Hepatocyte (in vitro differentiated cells): ENCODE data around the gene MLIP. TPM values are rescaled to one million over a fixed set of nuclear protein-coding genes. Genes with fewer than 3 reads are reported as not detected.
A peak's percentile ranks its signal among the peaks of the same experiment; 100 is the strongest.
"Not testable (repeated sequence)": the region's sequence is repeated elsewhere in the genome, so short reads cannot be mapped to it uniquely, and the experiment has no call there.

Source experiments
- DNase-seq: peaks from one replicate; pipeline ENCODE4 v3.0.0-alpha.2; 2016; ENCODE audit warnings: low spot score
- H2AFZ ChIP-seq: fragments of 200-600 bp; sonication (generic); 2 replicates; pipeline ENCODE4 v1.6.0; 2016; ENCODE audit warnings: antibody characterized with exemption, mild to moderate bottlenecking
- H3K27ac ChIP-seq: fragments of 200-600 bp; sonication (generic); 2 replicates; pipeline ENCODE4 v1.5.1; 2016; ENCODE audit warnings: mild to moderate bottlenecking
- H3K27me3 ChIP-seq: fragments of 200-600 bp; sonication (generic); 2 replicates; pipeline ENCODE4 v1.6.1; 2016
- H3K36me3 ChIP-seq: fragments of 200-600 bp; sonication (generic); replicated peaks from 2 replicates; pipeline ENCODE4 v1.5.1; 2016; ENCODE audit warnings: low read depth; ENCODE audit not compliant: insufficient read depth
- H3K4me1 ChIP-seq: fragments of 200-600 bp; sonication (generic); 2 replicates; pipeline ENCODE4 v1.5.1; 2016; ENCODE audit warnings: mild to moderate bottlenecking, moderate library complexity; ENCODE audit not compliant: insufficient read depth
- H3K4me2 ChIP-seq: fragments of 200-600 bp; sonication (generic); 2 replicates; pipeline ENCODE4 v1.6.0; 2016
- H3K4me3 ChIP-seq: fragments of 200-600 bp; sonication (generic); 2 replicates; pipeline ENCODE4 v1.5.1; 2016; ENCODE audit warnings: mild to moderate bottlenecking
- H3K79me2 ChIP-seq: fragments of 200-600 bp; sonication (generic); 2 replicates; pipeline ENCODE4 v1.6.0; 2017; ENCODE audit warnings: mild to moderate bottlenecking
- H3K9me2 ChIP-seq: fragments of 200-600 bp; sonication (generic); replicated peaks from 2 replicates; pipeline ENCODE4 v1.6.0; 2017; ENCODE audit warnings: mild to moderate bottlenecking; ENCODE audit not compliant: insufficient read depth
- H3K9me3 ChIP-seq: fragments of 200-600 bp; sonication (generic); 2 replicates; pipeline ENCODE4 v1.5.1; 2016; ENCODE audit warnings: low read depth, mild to moderate bottlenecking
- H4K20me1 ChIP-seq: fragments of 200-600 bp; sonication (generic); 2 replicates; pipeline ENCODE4 v1.6.0; 2016; ENCODE audit warnings: mild to moderate bottlenecking; ENCODE audit not compliant: insufficient read depth, poor library complexity, severe bottlenecking
- EZH2 ChIP-seq: fragments of 200-600 bp; sonication (generic); IDR thresholded peaks from 2 replicates; pipeline ENCODE4 v1.6.1; 2016; ENCODE audit warnings: antibody characterized with exemption, mild to moderate bottlenecking, borderline replicate concordance
- EZH2phosphoT487 ChIP-seq: fragments of 200-600 bp; sonication (generic); IDR thresholded peaks from one replicate; pipeline ENCODE4 v1.6.1; 2018; ENCODE audit warnings: antibody characterized with exemption, mild to moderate bottlenecking, low read depth, moderate library complexity; ENCODE audit not compliant: unreplicated experiment, severe bottlenecking
- WGBS: methylation state at CpG from one replicate; pipeline ENCODE4 v1.1.6; 2016; ENCODE audit warnings: low lambda C conversion rate; ENCODE audit errors: missing lambda C conversion rate; 5-methylcytosine and 5-hydroxymethylcytosine counted together
- polyA plus RNA-seq: library from polyadenylated mRNA; unstranded; fragments of >200 nt; fragmentation: Nextera tagmentation; extraction: Ambion mirVana; gene quantifications from 2 replicates; pipeline ENCODE4 v1.2.1, GENCODE V29; 2016
- total RNA-seq: library from RNA; depleted of rRNA; stranded (reverse); fragments of >200 nt; gene quantifications from 2 replicates; pipeline ENCODE4 v1.2.3, GENCODE V29; 2014
- TF ChIP-seq, protein P1 (sequence below): fragments of 200-600 bp; sonication (generic); IDR thresholded peaks from 2 replicates; pipeline ENCODE4 v1.5.1; 2016; ENCODE audit warnings: antibody characterized with exemption, mild to moderate bottlenecking; ENCODE audit not compliant: poor library complexity

Gene MLIP
- total and polyA plus RNA-seq, 2 experiments from 2014 or later, result 1.2 to 1.5 TPM

DNA sequence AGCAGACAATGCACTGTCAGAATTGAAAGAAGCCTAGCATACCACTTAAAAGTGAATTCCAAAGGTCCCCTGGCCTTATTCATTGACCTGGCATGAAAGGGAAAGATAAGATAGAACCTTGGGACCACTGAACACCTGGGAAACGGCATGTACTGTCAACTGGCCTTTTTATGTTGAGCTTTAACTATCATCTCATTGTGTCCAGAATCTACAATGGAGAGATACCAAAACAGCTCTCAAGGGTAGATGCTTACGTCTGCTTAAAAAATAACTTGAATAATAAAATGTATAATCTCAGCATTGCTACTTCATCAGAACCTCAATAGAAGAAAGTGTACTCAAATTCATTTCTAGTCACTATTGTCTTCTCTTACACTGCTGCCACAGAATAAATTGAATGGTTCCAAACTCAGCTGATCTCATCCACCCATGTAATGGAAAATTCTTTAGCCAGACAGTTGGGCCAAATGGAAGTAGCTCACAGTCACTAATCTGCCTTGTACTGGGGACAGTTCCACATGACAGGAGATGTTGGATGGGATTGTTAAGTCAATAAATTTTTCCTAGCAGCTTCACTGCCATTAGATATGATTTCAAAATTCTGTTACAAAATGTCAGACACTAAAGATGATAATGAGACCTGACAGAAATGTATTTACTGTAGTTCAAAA lies 93.8 kb downstream of the MLIP start:
- DNase-seq, result peak; percentile 12
- WGBS, result 50% methylated on average over 2 of the region's 2 CpGs
- peaks cover 9% of the 10 kb centered on the region for H3K4me1 ChIP-seq
- peak overlapping the region; percentile 23 for H3K4me2 ChIP-seq
- H3K79me2 ChIP-seq, result no peaks in the 10 kb centered on the region
- H4K20me1 ChIP-seq, result no peaks in the 10 kb centered on the region
- no peaks in the 10 kb centered on the region for H3K36me3 ChIP-seq
- H2AFZ ChIP-seq, result no peak overlapping the region
- TF ChIP-seq, protein P1, sequence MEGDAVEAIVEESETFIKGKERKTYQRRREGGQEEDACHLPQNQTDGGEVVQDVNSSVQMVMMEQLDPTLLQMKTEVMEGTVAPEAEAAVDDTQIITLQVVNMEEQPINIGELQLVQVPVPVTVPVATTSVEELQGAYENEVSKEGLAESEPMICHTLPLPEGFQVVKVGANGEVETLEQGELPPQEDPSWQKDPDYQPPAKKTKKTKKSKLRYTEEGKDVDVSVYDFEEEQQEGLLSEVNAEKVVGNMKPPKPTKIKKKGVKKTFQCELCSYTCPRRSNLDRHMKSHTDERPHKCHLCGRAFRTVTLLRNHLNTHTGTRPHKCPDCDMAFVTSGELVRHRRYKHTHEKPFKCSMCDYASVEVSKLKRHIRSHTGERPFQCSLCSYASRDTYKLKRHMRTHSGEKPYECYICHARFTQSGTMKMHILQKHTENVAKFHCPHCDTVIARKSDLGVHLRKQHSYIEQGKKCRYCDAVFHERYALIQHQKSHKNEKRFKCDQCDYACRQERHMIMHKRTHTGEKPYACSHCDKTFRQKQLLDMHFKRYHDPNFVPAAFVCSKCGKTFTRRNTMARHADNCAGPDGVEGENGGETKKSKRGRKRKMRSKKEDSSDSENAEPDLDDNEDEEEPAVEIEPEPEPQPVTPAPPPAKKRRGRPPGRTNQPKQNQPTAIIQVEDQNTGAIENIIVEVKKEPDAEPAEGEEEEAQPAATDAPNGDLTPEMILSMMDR, result no peak
- TF ChIP-seq EZH2 (no peak), EZH2phosphoT487 (no peak)
- H3K9me3 ChIP-seq, result no peaks in the 10 kb centered on the region
- peak overlapping the region; percentile 22 for H3K27ac ChIP-seq
- no peaks in the 10 kb centered on the region for H3K9me2 ChIP-seq
- no peak overlapping the region for H3K4me3 ChIP-seq
- H3K27me3 ChIP-seq, result no peaks in the 10 kb centered on the region

DNA sequence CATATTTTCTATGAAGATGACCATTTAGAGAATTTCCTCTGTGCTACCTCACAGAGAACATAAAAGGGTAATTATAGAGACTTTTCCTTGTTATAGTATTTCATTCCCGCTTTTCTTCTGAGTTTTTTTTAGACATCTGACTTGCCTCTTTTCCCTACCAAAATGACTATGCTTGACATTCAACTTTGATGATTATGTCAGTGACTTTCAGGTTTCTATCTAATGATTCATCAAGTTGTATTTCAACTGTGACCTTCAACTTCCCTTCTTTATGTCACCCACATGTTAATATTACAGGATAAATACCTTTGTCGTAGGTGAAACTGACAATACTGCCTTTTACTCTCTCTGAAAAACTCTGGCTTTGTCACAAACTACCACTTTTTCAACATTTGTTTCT lies 95.3 kb downstream of the MLIP start:
- no peaks in the 10 kb centered on the region for H3K79me2 ChIP-seq
- H2AFZ ChIP-seq, result no peak overlapping the region
- H3K4me1 ChIP-seq, result peaks cover 9% of the 10 kb centered on the region
- H3K36me3 ChIP-seq, result no peaks in the 10 kb centered on the region
- no peak overlapping the region for H3K4me2 ChIP-seq
- no peak for DNase-seq
- no peaks in the 10 kb centered on the region for H3K9me2 ChIP-seq
- TF ChIP-seq, protein P1, result no peak
- TF ChIP-seq EZH2phosphoT487 (no peak), EZH2 (no peak)
- no peaks in the 10 kb centered on the region for H3K27me3 ChIP-seq
- no peak overlapping the region for H3K27ac ChIP-seq
- H3K4me3 ChIP-seq, result no peak overlapping the region
- WGBS, result 90% methylated on average over 2 of the region's 2 CpGs
- H3K9me3 ChIP-seq, result no peaks in the 10 kb centered on the region
- H4K20me1 ChIP-seq, result no peaks in the 10 kb centered on the region

DNA sequence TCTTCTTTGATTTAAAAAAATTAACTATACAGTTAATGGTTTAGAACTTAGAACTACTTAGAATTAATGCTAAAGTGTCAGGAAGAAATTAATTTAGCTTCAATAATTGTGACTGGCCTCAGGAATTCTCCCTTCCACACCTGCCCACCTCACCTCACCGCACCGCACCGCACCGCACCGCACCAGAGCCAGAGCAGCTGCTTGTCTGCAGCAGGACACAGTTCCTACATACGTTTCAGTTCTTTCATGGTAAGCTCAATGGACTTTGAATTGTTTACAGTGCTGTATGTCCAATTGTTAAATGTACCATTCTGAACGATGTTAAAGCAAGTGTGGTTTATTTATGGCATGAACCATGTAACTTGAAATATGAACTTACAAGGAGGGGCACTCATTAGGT lies 98.7 kb downstream of the MLIP start:
- H2AFZ ChIP-seq, result not testable (repeated sequence)

DNA sequence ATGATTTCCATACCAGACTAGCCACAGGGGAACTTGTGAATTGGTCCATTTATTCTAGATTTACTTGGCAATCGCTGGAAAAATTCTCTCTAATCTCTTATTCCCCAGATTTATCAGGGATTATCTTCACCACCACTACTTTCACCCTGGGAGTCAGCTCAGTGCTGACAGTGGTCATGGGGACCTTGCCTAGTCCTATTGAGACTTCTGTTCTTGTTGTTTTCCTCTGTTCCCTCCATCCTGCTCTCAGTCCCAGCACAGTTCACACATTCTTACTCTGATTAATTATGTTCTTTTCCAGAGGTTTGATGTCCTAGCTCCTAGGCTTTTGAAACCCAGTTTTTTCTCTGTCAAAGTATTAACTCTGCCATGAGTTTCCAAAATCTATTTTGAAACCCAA lies 103.0 kb downstream of the MLIP start:
- H3K4me2 ChIP-seq, result no peak overlapping the region
- no peaks in the 10 kb centered on the region for H4K20me1 ChIP-seq
- no peak for DNase-seq
- no peaks in the 10 kb centered on the region for H3K79me2 ChIP-seq
- no peak overlapping the region for H2AFZ ChIP-seq
- TF ChIP-seq EZH2phosphoT487 (no peak), EZH2 (no peak)
- TF ChIP-seq, protein P1, result no peak
- no peaks in the 10 kb centered on the region for H3K9me3 ChIP-seq
- 63% methylated on average over 1 of the region's 1 CpG for WGBS
- no peak overlapping the region for H3K27ac ChIP-seq
- H3K9me2 ChIP-seq, result no peaks in the 10 kb centered on the region
- H3K4me1 ChIP-seq, result no peaks in the 10 kb centered on the region
- H3K4me3 ChIP-seq, result no peak overlapping the region
- H3K27me3 ChIP-seq, result no peaks in the 10 kb centered on the region
- H3K36me3 ChIP-seq, result no peaks in the 10 kb centered on the region

More for the DNA sequence above, 98.7 kb downstream of the MLIP start:
- not testable (repeated sequence) for DNase-seq, H3K27me3 ChIP-seq, H3K4me2 ChIP-seq, H3K36me3 ChIP-seq, H3K79me2 ChIP-seq, H3K27ac ChIP-seq, H3K4me1 ChIP-seq, H3K9me3 ChIP-seq, H3K4me3 ChIP-seq, H3K9me2 ChIP-seq, H4K20me1 ChIP-seq
- WGBS, result 72% methylated on average over 5 of the region's 7 CpGs
